ENCODE data around the gene YBEY. TPM values are rescaled to one million over a fixed set of nuclear protein-coding genes. Genes with fewer than 3 reads are reported as not detected.

YBEY gene
- total RNA-seq, 3 donors from 2014 or later = 15.4 to 22.8 (median 17.3) TPM

DNA sequence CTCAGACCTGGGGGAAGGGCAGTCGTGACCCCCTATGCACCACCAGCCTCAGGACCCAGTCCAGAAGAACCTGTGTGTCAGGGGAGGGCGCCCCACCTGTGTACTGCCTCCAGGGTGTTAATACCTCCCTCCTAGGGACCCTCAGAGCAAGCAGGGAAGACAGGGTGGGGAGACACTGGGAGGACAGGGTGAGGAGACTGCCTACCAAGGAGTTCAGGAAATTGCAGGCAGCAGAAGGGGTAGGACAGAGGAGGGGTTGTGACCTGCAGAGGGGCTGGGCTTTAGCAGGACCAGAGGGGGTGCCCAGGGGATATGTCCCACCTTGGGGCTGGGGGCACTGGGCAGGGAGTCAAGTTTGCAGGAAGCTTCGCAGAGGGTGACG is 32.3 kb downstream of the YBEY start:
- intact Hi-C loops (cut with DNase I; ENCODE audit: low total_unique reads) = no loop called here
- H3K27ac ChIP-seq = no peak overlapping the region
- DNase-seq (ENCODE audit: low spot score in 2 of 2) = no peak
- H3K4me3 ChIP-seq = no peak overlapping the region
- H3K9me3 ChIP-seq = no peaks in the 10 kb centered on the region
- no peaks in the 10 kb centered on the region for H3K36me3 ChIP-seq
- H3K4me1 ChIP-seq = peaks cover 3 to 11% of the 10 kb centered on the region in 2 donors
- TF ChIP-seq POLR2A (IDR thresholded peaks at IDR 0.05) (no peak), POLR2AphosphoS5 (IDR thresholded peaks at IDR 0.05) (no peak)
- TF ChIP-seq, protein P1, sequence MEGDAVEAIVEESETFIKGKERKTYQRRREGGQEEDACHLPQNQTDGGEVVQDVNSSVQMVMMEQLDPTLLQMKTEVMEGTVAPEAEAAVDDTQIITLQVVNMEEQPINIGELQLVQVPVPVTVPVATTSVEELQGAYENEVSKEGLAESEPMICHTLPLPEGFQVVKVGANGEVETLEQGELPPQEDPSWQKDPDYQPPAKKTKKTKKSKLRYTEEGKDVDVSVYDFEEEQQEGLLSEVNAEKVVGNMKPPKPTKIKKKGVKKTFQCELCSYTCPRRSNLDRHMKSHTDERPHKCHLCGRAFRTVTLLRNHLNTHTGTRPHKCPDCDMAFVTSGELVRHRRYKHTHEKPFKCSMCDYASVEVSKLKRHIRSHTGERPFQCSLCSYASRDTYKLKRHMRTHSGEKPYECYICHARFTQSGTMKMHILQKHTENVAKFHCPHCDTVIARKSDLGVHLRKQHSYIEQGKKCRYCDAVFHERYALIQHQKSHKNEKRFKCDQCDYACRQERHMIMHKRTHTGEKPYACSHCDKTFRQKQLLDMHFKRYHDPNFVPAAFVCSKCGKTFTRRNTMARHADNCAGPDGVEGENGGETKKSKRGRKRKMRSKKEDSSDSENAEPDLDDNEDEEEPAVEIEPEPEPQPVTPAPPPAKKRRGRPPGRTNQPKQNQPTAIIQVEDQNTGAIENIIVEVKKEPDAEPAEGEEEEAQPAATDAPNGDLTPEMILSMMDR (IDR thresholded peaks at IDR 0.05) = no peak
- H3K27me3 ChIP-seq = no peaks in the 10 kb centered on the region

DNA sequence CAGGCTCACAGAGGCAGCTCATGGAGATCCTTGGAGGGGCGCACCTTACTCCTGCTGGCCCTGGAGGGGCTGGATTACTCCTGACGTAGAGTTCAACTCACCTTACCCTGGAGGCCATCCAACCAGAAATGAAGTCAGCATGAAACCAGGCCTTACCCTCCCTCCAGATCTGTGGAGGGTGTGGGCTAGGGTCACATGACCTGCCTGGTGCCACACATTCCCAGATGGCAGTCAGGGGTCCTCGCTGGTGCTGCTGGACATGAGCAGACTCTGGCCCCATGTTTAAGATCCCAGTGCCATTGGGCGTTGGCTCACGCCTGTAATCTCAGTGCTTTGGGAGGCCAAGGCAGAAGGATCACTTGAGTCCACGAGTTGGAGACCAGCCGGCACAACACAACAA is 33.0 kb downstream of the YBEY start:
- H3K27me3 ChIP-seq = no peaks in the 10 kb centered on the region
- no peaks in the 10 kb centered on the region for H3K9me3 ChIP-seq
- peaks cover 3 to 11% of the 10 kb centered on the region in 2 donors for H3K4me1 ChIP-seq
- intact Hi-C loops (cut with DNase I; ENCODE audit: low total_unique reads) = no loop called here
- no peak for DNase-seq (ENCODE audit: low spot score in 2 of 2)
- TF ChIP-seq POLR2A (IDR thresholded peaks at IDR 0.05) (no peak), POLR2AphosphoS5 (IDR thresholded peaks at IDR 0.05) (no peak)
- TF ChIP-seq, protein P1 (IDR thresholded peaks at IDR 0.05) = no peak
- no peak overlapping the region for H3K27ac ChIP-seq
- no peaks in the 10 kb centered on the region for H3K36me3 ChIP-seq
- H3K4me3 ChIP-seq = no peak overlapping the region

DNA sequence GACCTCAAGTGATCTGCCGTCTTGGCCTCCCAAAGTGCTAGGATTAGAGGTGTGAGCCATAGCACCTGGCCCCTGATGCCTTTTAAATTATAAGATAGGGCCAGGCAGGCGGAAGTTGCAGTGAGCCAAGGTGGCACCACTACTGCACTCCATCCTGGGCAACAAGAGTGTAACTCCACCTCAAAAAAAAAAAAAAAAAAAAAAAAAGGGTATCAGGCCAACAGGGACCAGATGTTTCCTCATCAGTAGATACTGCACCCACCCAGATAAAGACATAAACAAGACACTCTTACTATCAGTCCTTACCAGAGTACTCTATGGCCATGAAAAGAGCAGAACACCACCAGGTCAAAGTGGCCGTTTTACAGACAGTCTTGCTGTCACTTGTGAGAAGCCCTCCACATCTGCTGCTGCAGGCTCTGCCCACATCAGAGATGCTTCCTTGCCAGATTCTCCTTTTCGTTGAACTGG is 34.2 kb downstream of the YBEY start:
- TF ChIP-seq POLR2A (IDR thresholded peaks at IDR 0.05) (no peak), POLR2AphosphoS5 (IDR thresholded peaks at IDR 0.05) (no peak)
- TF ChIP-seq, protein P1 (IDR thresholded peaks at IDR 0.05) = no peak
- Histone ChIP-seq H3K4me3 (no peak overlapping the region), H3K27ac (no peak overlapping the region), H3K36me3 (no peaks in the 10 kb centered on the region), H3K27me3 (no peaks in the 10 kb centered on the region), H3K9me3 (no peaks in the 10 kb centered on the region), H3K4me1 (peaks cover 3 to 11% of the 10 kb centered on the region in 2 donors)
- DNase-seq (ENCODE audit: low spot score in 2 of 2) = no peak
- intact Hi-C loops (cut with DNase I; ENCODE audit: low total_unique reads) = no loop called here

DNA sequence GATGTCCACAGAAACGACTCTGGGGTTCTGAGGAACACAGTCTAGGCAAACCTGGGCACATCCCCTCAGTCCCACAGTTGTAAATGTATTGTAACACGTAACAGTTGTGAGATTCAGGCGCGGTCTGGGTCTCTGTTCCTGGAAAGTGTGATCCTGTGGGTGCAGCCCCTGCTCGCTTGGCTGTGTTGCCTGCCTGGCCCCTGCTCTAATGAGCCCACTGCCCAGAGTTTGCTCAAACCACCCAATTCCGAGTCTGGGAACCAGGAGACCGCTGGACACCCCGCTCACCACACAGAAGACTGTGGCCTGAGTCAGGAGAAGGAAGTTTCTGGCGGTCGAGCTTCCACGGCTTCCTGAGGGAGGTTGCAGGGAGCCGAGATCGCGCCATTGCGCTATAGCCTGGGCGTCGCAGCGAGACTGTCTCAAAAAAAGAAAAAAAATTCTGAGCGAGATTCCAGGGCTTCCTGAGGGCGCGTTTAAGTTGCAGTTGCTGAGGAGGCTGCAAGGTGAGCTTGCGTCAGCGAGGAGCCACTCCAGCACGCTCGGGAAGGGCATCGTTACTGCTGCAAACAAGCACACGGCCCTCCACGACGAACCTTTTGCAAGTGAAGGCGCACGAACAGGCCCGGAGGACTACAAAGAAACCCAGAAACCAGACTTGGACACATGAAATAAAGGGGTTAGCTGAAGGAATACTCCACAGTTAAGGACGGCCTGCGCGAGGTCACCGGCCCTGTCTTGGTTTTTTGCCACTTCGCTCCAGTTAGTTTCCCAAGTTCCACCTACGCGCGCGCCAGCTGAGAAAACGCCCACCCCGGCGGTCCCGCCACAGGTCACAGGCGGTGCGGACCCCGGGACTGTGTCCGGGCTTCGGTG is 36.4 kb downstream of the YBEY start:
- Histone ChIP-seq H3K27ac (no peak overlapping the region), H3K9me3 (no peaks in the 10 kb centered on the region), H3K4me1 (peaks cover 3 to 11% of the 10 kb centered on the region in 2 donors), H3K36me3 (no peaks in the 10 kb centered on the region), H3K27me3 (no peaks in the 10 kb centered on the region), H3K4me3 (peak overlapping the region; percentile 76 to 98 (median 80))
- no peak for DNase-seq (ENCODE audit: low spot score in 2 of 2)
- TF ChIP-seq POLR2A (IDR thresholded peaks at IDR 0.05) (no peak), POLR2AphosphoS5 (IDR thresholded peaks at IDR 0.05) (no peak)
- TF ChIP-seq, protein P1 (IDR thresholded peaks at IDR 0.05) = no peak
- intact Hi-C loops (cut with DNase I; ENCODE audit: low total_unique reads) = no loop called here

DNA sequence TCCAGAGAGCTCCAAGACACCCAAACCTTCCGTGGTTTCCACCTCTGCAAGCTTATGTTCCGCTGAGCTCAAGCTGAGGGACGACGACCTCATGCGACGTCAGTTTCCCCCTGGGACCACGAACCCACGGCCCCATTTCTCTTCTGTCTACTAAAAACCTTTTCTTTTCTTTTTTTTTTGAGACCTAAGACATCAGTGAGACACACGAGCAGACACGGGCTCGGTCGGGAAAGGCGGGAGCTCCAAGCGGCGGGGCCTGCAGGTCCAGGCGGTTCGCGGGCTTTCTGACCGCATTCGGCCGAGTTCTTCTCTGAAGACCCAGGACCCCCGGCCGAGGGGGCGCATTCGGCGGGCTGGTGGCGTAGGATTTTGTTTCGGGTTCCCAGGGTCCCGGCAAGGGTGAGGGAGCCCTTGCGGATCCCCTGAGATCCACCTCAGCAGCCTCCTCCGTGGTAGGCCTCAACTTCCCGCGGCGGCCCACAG is 37.1 kb downstream of the YBEY start:
- H3K9me3 ChIP-seq = no peaks in the 10 kb centered on the region
- H3K27ac ChIP-seq = peak overlapping the region in 1 of 2 donors; percentile 96
- intact Hi-C loops (cut with DNase I; ENCODE audit: low total_unique reads) = no loop called here
- H3K27me3 ChIP-seq = no peaks in the 10 kb centered on the region
- H3K4me3 ChIP-seq = peak overlapping the region; percentile 76 to 98 (median 80)
- no peak for DNase-seq (ENCODE audit: low spot score in 2 of 2)
- H3K4me1 ChIP-seq = peaks cover 3 to 11% of the 10 kb centered on the region in 2 donors
- no peak for TF ChIP-seq POLR2AphosphoS5 (IDR thresholded peaks at IDR 0.05)
- no peak for TF ChIP-seq POLR2A (IDR thresholded peaks at IDR 0.05)
- TF ChIP-seq, protein P1 (IDR thresholded peaks at IDR 0.05) = no peak
- no peaks in the 10 kb centered on the region for H3K36me3 ChIP-seq

All from breast epithelium (tissue), 4 donors.